HCT116 (cell line): ENCODE data around the gene SERPINA3. TPM values are rescaled to one million over a fixed set of nuclear protein-coding genes. Genes with fewer than 3 reads are reported as not detected.

Experiments
- ATAC-seq: fragments of 200-7000 bp; cut with Tn5 transposase; 2 replicates; pipeline ENCODE4 v1.9.1; 2020; ENCODE audit warnings: mild to moderate bottlenecking, moderate library complexity
- BruUV-seq: library from RNA; stranded (reverse); fragments of 400-500 nt; replicated peaks from 2 replicates; lab custom pipeline; 2021; lab: Mats Ljungman, UMichigan
- CTCF ChIA-PET: fragments of 300-600 bp; sonication (Branson Sonifier 250); formaldehyde crosslinking; loops from one replicate; lab custom pipeline; 2021; ENCODE audit warnings: antibody characterized with exemption; lab: Charles Lee
- POLR2A ChIA-PET: fragments of 300-600, 350-600 bp; sonication (Branson Sonifier 250); formaldehyde crosslinking; loops from one replicate; lab custom pipeline; 2021; ENCODE audit warnings: antibody characterized with exemption; lab: Charles Lee
- RAD21 ChIA-PET, 2 experiments: fragments of 300-600 bp; sonication (Branson Sonifier 250); formaldehyde crosslinking; loops; one replicate each; lab custom pipeline; 2023; ENCODE audit warnings: low total read pairs in 2 of 2; ENCODE audit not compliant: uncharacterized antibody in 2 of 2, unreplicated experiment in 2 of 2, low non-redundant PET in 1 of 2; lab: Charles Lee
- DNase-seq: peaks from one replicate; pipeline ENCODE4 v3.0.0-alpha.2; 2010; ENCODE audit warnings: low read depth, low spot score
- H2AFZ ChIP-seq: fragments of 200-600 bp; shearing (Covaris generic), sonication (generic); 2 replicates; pipeline ENCODE4 v1.6.1; 2017; ENCODE audit warnings: low read depth, mixed run types, mixed read lengths, antibody characterized with exemption, low read length; ENCODE audit not compliant: poor library complexity, severe bottlenecking
- H3K27ac ChIP-seq: 2 replicates; pipeline ENCODE4 v1.5.1; 2012; ENCODE audit warnings: low read depth, low read length
- H3K27me3 ChIP-seq: fragments of 200-600 bp; sonication (generic); 2 replicates; pipeline ENCODE4 v1.6.1; 2016; ENCODE audit warnings: mixed run types, low read length, mixed read lengths; ENCODE audit not compliant: insufficient read depth
- H3K36me3 ChIP-seq, 2 experiments: fragments of 200-500 bp in 1 of 2; fragments of 200-600 bp in 1 of 2; sonication (Bioruptor generic) in 1 of 2; sonication (generic) in 1 of 2; 2 replicates each; pipeline versions ENCODE4 v1.5.1 to v1.6.1; 2014 to 2016; ENCODE audit warnings: low read length in 2 of 2, inconsistent platforms in 1 of 2, mixed read lengths in 1 of 2, mixed run types in 1 of 2; ENCODE audit not compliant: insufficient read depth in 2 of 2, control insufficient read depth in 1 of 2
- H3K4me1 ChIP-seq, 2 experiments: fragments of 200-600 bp in 1 of 2; sonication (generic) in 1 of 2; 2 replicates each; pipeline versions ENCODE4 v1.5.1 to v1.6.1; 2012 to 2017; ENCODE audit warnings: low read length in 2 of 2, inconsistent platforms in 1 of 2, mild to moderate bottlenecking in 1 of 2, mixed read lengths in 1 of 2, mixed run types in 1 of 2, moderate library complexity in 1 of 2; ENCODE audit not compliant: insufficient read depth in 2 of 2, control insufficient read depth in 1 of 2
- H3K4me2 ChIP-seq: fragments of 200-600 bp; sonication (generic); 2 replicates; pipeline ENCODE4 v1.6.1; 2017; ENCODE audit warnings: mixed run types, low read length, mixed read lengths
- H3K4me3 ChIP-seq, 2 experiments: fragments of 200-600 bp in 1 of 2; sonication (generic) in 1 of 2; replicated peaks in 1 of 2; 2 replicates each; pipeline ENCODE4 v1.5.1; 2011 to 2016; ENCODE audit warnings: low read length in 2 of 2, control low read depth in 1 of 2, low read depth in 1 of 2, mild to moderate bottlenecking in 1 of 2, mixed read lengths in 1 of 2, mixed run types in 1 of 2
- H3K79me2 ChIP-seq: fragments of 200-600 bp; sonication (generic); 2 replicates; pipeline ENCODE4 v1.6.1; 2017; ENCODE audit warnings: mild to moderate bottlenecking, mixed run types, low read length, moderate library complexity, mixed read lengths; ENCODE audit not compliant: insufficient read depth
- H3K9ac ChIP-seq: fragments of 200-600 bp; sonication (generic); 2 replicates; pipeline ENCODE4 v1.6.1; 2016; ENCODE audit warnings: low read length, mixed read lengths
- H3K9me2 ChIP-seq: fragments of 200-600 bp; sonication (generic), shearing (Covaris generic); 2 replicates; pipeline ENCODE4 v1.6.1; 2017; ENCODE audit warnings: mixed run types, mild to moderate bottlenecking, moderate library complexity; ENCODE audit not compliant: insufficient read depth
- H3K9me3 ChIP-seq, 2 experiments: fragments of 200-500 bp in 1 of 2; fragments of 200-600 bp in 1 of 2; sonication (Bioruptor generic) in 1 of 2; sonication (generic) in 1 of 2; 2 replicates each; pipeline ENCODE4 v1.6.1; 2014 to 2017; ENCODE audit warnings: low read length in 2 of 2, mixed read lengths in 2 of 2, inconsistent platforms in 1 of 2, low read depth in 1 of 2, mild to moderate bottlenecking in 1 of 2, mixed run types in 1 of 2, moderate library complexity in 1 of 2; ENCODE audit not compliant: control insufficient read depth in 1 of 2, insufficient read depth in 1 of 2
- H4K20me1 ChIP-seq: fragments of 200-600 bp; sonication (generic), shearing (Covaris generic); 2 replicates; pipeline ENCODE4 v1.6.1; 2017; ENCODE audit warnings: mixed run types, mild to moderate bottlenecking, moderate library complexity; ENCODE audit not compliant: insufficient read depth
- CEBPB ChIP-seq: IDR thresholded peaks from 2 replicates; pipeline ENCODE4 v1.6.1; 2012; ENCODE audit warnings: low read depth
- EGR1 ChIP-seq: IDR thresholded peaks from 2 replicates; pipeline ENCODE4 v1.6.1; 2012; ENCODE audit warnings: low read depth
- ELF1 ChIP-seq: IDR thresholded peaks from 2 replicates; pipeline ENCODE4 v1.6.1; 2012; ENCODE audit warnings: low read depth, borderline replicate concordance
- EZH2 ChIP-seq: fragments of 200-600 bp; sonication (generic); IDR thresholded peaks from 2 replicates; pipeline ENCODE4 v1.6.1; 2017; ENCODE audit warnings: antibody characterized with exemption, mixed run types
- EZH2phosphoT487 ChIP-seq: fragments of 200-600 bp; IDR thresholded peaks from 2 replicates; pipeline ENCODE4 v1.6.1; 2018; ENCODE audit warnings: antibody characterized with exemption, borderline replicate concordance
- FOSL1 ChIP-seq: IDR thresholded peaks from 2 replicates; pipeline ENCODE4 v1.6.1; 2012; ENCODE audit warnings: low read depth
- JUND ChIP-seq: IDR thresholded peaks from 2 replicates; pipeline ENCODE4 v1.6.1; 2012
- POLR2A ChIP-seq: IDR thresholded peaks from 2 replicates; pipeline ENCODE4 v1.7.0; 2011; ENCODE audit warnings: borderline replicate concordance; ENCODE audit not compliant: insufficient read depth, insufficient read length; ENCODE audit errors: extremely low read depth
- POLR2AphosphoS5 ChIP-seq: IDR thresholded peaks from 2 replicates; pipeline ENCODE4 v1.6.1; 2011; ENCODE audit warnings: mild to moderate bottlenecking, low read depth, low read length, moderate library complexity
- SIN3A ChIP-seq: IDR thresholded peaks from 2 replicates; pipeline ENCODE4 v1.6.1; 2012; ENCODE audit warnings: low read depth
- SRF ChIP-seq: IDR thresholded peaks from 2 replicates; pipeline ENCODE4 v1.6.1; 2012; ENCODE audit warnings: low read depth
- TCF7L2 ChIP-seq: IDR thresholded peaks from 2 replicates; pipeline ENCODE4 v1.7.0; 2011; ENCODE audit warnings: borderline replicate concordance, inconsistent platforms; ENCODE audit not compliant: insufficient read depth, insufficient read length; ENCODE audit errors: extremely low read depth
- YY1 ChIP-seq: IDR thresholded peaks from 2 replicates; pipeline ENCODE4 v1.6.1; 2011; ENCODE audit warnings: low read length, low read depth, moderate library complexity, mild to moderate bottlenecking; ENCODE audit not compliant: insufficient replicate concordance; ENCODE audit errors: extremely low read depth
- ZFX ChIP-seq: fragments of 450-650 bp; IDR thresholded peaks from 2 replicates; pipeline ENCODE4 v1.6.1; 2017
- ZNF274 ChIP-seq: fragments of 200-500 bp; sonication (Bioruptor generic); IDR thresholded peaks from 2 replicates; pipeline ENCODE4 v1.6.1; 2014; ENCODE audit warnings: mild to moderate bottlenecking, low read depth, low read length, inconsistent platforms
- intact Hi-C: fragments of 100-400 bp; cut with micrococcal nuclease; formaldehyde crosslinking; loops from 2 replicates; pipeline ENCODE4 v1.10.0; 2022
- total RNA-seq: library from RNA; stranded (reverse); gene quantifications from one replicate; pipeline ENCODE4 v1.2.1, GENCODE V29; 2021; ENCODE audit not compliant: unreplicated experiment
- TF ChIP-seq, protein P1 (sequence below): IDR thresholded peaks from 2 replicates; pipeline ENCODE4 v1.6.1; 2011; ENCODE audit warnings: mild to moderate bottlenecking, low read length, moderate library complexity; ENCODE audit not compliant: insufficient replicate concordance; ENCODE audit errors: extremely low read depth
- TF ChIP-seq, protein P2 (sequence below): IDR thresholded peaks from 2 replicates; pipeline ENCODE4 v1.6.1; 2012; ENCODE audit warnings: low read depth
- TF ChIP-seq, protein P3 (sequence below): IDR thresholded peaks from 2 replicates; pipeline ENCODE4 v1.6.1; 2012
- TF ChIP-seq, protein P4 (sequence below): IDR thresholded peaks from 2 replicates; pipeline ENCODE4 v1.6.1; 2012

The SERPINA3 gene
- total RNA-seq, 1 experiment from 2014 or later = 4.3 TPM

DNA sequence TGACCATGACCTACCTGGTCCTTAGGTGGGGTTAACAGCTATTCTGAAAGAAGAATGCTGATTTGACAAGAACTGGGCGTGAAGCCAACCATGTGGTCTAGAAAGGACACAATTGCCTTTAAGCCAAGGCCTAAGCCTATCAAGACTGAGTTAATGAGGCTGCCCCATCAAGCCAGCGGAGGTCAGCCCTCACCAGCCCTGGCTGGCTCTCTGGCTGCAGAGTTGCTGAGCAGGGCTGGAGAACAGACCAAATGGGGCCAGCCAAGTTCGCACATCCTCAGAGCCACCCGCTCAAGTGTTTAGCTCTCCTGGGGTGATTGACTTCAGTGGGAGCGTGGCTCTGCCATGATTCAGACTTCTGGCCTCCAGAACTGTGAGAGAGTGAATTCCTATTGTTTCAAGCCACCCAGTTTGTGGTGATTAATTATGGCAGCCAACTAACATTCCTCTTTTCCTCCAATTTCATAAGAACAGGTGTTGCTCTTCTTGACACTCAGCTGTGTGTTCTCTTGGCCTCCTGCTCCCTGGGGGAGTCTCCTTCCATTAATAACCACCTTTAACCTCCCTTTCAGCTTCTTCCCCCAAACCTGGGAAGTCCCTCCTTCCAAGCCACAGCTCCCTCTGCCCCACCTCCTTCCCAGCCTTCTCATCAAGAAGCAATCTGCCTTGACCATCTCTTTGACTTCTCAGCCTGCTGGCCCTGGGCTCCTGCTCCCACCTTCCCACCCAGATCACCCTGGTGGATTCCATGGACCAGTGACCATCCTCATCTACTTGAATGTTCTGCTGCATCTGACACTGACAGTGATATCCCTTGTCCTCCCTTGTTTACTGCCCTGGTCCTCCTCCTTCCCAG, 36.2 kb upstream of the SERPINA3 start:
- no peaks in the 10 kb centered on the region for H3K9me2 ChIP-seq
- CTCF ChIA-PET = no interaction called here
- H3K4me3 ChIP-seq = no peak overlapping the region
- H3K4me1 ChIP-seq = peaks cover 0 to 4% of the 10 kb centered on the region in 2 experiments; a peak in 3 of 4 replicates
- TF ChIP-seq POLR2AphosphoS5 (no peak), ELF1 (no peak), EZH2 (no peak), EZH2phosphoT487 (no peak), TCF7L2 (no peak), YY1 (no peak), SRF (no peak), EGR1 (no peak), SIN3A (no peak), POLR2A (no peak), ZFX (no peak), JUND (no peak), ZNF274 (no peak), FOSL1 (no peak), CEBPB (no peak)
- TF ChIP-seq, protein P1, sequence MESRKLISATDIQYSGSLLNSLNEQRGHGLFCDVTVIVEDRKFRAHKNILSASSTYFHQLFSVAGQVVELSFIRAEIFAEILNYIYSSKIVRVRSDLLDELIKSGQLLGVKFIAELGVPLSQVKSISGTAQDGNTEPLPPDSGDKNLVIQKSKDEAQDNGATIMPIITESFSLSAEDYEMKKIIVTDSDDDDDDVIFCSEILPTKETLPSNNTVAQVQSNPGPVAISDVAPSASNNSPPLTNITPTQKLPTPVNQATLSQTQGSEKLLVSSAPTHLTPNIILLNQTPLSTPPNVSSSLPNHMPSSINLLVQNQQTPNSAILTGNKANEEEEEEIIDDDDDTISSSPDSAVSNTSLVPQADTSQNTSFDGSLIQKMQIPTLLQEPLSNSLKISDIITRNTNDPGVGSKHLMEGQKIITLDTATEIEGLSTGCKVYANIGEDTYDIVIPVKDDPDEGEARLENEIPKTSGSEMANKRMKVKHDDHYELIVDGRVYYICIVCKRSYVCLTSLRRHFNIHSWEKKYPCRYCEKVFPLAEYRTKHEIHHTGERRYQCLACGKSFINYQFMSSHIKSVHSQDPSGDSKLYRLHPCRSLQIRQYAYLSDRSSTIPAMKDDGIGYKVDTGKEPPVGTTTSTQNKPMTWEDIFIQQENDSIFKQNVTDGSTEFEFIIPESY = no peak
- TF ChIP-seq, protein P2, sequence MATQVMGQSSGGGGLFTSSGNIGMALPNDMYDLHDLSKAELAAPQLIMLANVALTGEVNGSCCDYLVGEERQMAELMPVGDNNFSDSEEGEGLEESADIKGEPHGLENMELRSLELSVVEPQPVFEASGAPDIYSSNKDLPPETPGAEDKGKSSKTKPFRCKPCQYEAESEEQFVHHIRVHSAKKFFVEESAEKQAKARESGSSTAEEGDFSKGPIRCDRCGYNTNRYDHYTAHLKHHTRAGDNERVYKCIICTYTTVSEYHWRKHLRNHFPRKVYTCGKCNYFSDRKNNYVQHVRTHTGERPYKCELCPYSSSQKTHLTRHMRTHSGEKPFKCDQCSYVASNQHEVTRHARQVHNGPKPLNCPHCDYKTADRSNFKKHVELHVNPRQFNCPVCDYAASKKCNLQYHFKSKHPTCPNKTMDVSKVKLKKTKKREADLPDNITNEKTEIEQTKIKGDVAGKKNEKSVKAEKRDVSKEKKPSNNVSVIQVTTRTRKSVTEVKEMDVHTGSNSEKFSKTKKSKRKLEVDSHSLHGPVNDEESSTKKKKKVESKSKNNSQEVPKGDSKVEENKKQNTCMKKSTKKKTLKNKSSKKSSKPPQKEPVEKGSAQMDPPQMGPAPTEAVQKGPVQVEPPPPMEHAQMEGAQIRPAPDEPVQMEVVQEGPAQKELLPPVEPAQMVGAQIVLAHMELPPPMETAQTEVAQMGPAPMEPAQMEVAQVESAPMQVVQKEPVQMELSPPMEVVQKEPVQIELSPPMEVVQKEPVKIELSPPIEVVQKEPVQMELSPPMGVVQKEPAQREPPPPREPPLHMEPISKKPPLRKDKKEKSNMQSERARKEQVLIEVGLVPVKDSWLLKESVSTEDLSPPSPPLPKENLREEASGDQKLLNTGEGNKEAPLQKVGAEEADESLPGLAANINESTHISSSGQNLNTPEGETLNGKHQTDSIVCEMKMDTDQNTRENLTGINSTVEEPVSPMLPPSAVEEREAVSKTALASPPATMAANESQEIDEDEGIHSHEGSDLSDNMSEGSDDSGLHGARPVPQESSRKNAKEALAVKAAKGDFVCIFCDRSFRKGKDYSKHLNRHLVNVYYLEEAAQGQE = no peak
- TF ChIP-seq, protein P3, sequence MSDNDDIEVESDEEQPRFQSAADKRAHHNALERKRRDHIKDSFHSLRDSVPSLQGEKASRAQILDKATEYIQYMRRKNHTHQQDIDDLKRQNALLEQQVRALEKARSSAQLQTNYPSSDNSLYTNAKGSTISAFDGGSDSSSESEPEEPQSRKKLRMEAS = no peak
- TF ChIP-seq, protein P4, sequence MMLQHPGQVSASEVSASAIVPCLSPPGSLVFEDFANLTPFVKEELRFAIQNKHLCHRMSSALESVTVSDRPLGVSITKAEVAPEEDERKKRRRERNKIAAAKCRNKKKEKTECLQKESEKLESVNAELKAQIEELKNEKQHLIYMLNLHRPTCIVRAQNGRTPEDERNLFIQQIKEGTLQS = no peak
- H3K27me3 ChIP-seq = no peaks in the 10 kb centered on the region
- H4K20me1 ChIP-seq = no peaks in the 10 kb centered on the region
- POLR2A ChIA-PET = no interaction called here
- no peaks in the 10 kb centered on the region for H3K36me3 ChIP-seq
- no peak overlapping the region for H2AFZ ChIP-seq
- H3K27ac ChIP-seq = no peak overlapping the region
- H3K4me2 ChIP-seq = no peak overlapping the region
- no peak overlapping the region for H3K9ac ChIP-seq
- RAD21 ChIA-PET = no interaction called here
- H3K79me2 ChIP-seq = no peaks in the 10 kb centered on the region
- intact Hi-C loops = no loop called here
- DNase-seq (no peak), ATAC-seq (no peak)
- no TSS peak for BruUV-seq
- no peaks in the 10 kb centered on the region for H3K9me3 ChIP-seq
